A673 (cell line): Measurements from ENCODE around the gene FAN1.

Experiments used
- CTCF ChIP-seq: fragments of 300-800, 200-600 bp; sonication (generic); conservative IDR thresholded peaks from 2 replicates; pipeline ENCODE4 v1.5.1; 2017; ENCODE audit warnings: low read depth, mild to moderate bottlenecking, antibody characterized with exemption, low read length, moderate library complexity, mixed read lengths
- EZH2 ChIP-seq: fragments of 200-600 bp; sonication (generic); IDR thresholded peaks from 2 replicates; pipeline ENCODE4 v1.6.1; 2017; ENCODE audit warnings: borderline replicate concordance, low read depth, mild to moderate bottlenecking, mixed read lengths, antibody characterized with exemption, low read length; ENCODE audit not compliant: poor library complexity, severe bottlenecking

- TF ChIP-seq CTCF: no peak
- TF ChIP-seq EZH2: no peak
These were observed 25.5 kb downstream of the FAN1 start for GRCh38 chr15:30929064-30929669.
